HepG2 (cell line): ENCODE data around the gene PARD3. TPM values are rescaled to one million over a fixed set of nuclear protein-coding genes. Genes with fewer than 3 reads are reported as not detected.

ENCODE experiments used
- ATAC-seq: fragments of 200-7000 bp; cut with Tn5 transposase; 3 replicates; pipeline ENCODE4 v1.9.1; 2020; ENCODE audit warnings: mild to moderate bottlenecking, moderate library complexity
- BruUV-seq: library from RNA; stranded (reverse); fragments of 400-500 nt; replicated peaks from 2 replicates; lab custom pipeline; 2021; lab: Mats Ljungman, UMichigan
- CTCF ChIA-PET: fragments of 300-600 bp; formaldehyde crosslinking; extraction: SDS; loops from one replicate; lab custom pipeline; 2021; ENCODE audit warnings: low total read pairs, inconsistent platforms, low intra/inter-chr PET ratio; lab: Yijun Ruan, JAX
- POLR2A ChIA-PET: fragments of 350-600 bp; sonication (Branson Sonifier 250); formaldehyde crosslinking; loops from one replicate; lab custom pipeline; 2020; ENCODE audit warnings: antibody characterized with exemption, inconsistent platforms; lab: Yijun Ruan, JAX
- DNase-seq: peaks from one replicate; pipeline ENCODE4 v3.0.0-alpha.2; 2015; ENCODE audit warnings: low spot score
- FAIRE-seq: peaks from 3 replicates; lab custom pipeline; 2011; peaks lifted over from hg19 to GRCh38; lab: Jason Lieb, UNC
- H2AFZ ChIP-seq: one replicate; pipeline ENCODE4 v1.6.1; 2011; ENCODE audit warnings: low read length, inconsistent platforms
- H3K27ac ChIP-seq: fragments of 300-600 bp; 3 replicates; pipeline ENCODE4 v1.8.0; 2011; ENCODE audit warnings: mixed run types, mild to moderate bottlenecking, mixed read lengths, low read length, inconsistent platforms; ENCODE audit not compliant: insufficient read depth; ENCODE audit errors: extremely low read length
- H3K27me3 ChIP-seq, 2 experiments: fragments of 200-600 bp in 1 of 2; 2 replicates in 1 of 2; 3 replicates in 1 of 2; pipeline versions ENCODE4 v1.6.0 to v1.8.0; 2011; ENCODE audit warnings: low read length in 2 of 2, mild to moderate bottlenecking in 2 of 2, moderate library complexity in 2 of 2, inconsistent platforms in 1 of 2; ENCODE audit not compliant: insufficient read depth in 2 of 2, control insufficient read depth in 1 of 2
- H3K36me3 ChIP-seq, 2 experiments: fragments of 200-600 bp in 1 of 2; replicated peaks in 1 of 2; 2 replicates in 1 of 2; 3 replicates in 1 of 2; pipeline versions ENCODE4 v1.5.1 to v1.8.0; 2011; ENCODE audit warnings: low read length in 2 of 2, inconsistent platforms in 1 of 2; ENCODE audit not compliant: insufficient read depth in 2 of 2, control insufficient read depth in 1 of 2
- H3K4me1 ChIP-seq: 2 replicates; pipeline ENCODE4 v1.5.1; 2012; ENCODE audit warnings: low read length, inconsistent platforms; ENCODE audit not compliant: insufficient read depth
- H3K4me2 ChIP-seq: 2 replicates; pipeline ENCODE4 v1.6.0; 2011; ENCODE audit warnings: low read depth, low read length, inconsistent platforms
- H3K4me3 ChIP-seq, 3 experiments: fragments of 200-600 bp in 1 of 3; sonication (generic), shearing (Covaris generic) in 1 of 3; replicated peaks in 1 of 3; 2 replicates each; pipeline ENCODE4 v1.5.1; 2011 to 2016; ENCODE audit warnings: low read length in 3 of 3, inconsistent platforms in 2 of 3, low read depth in 2 of 3, mild to moderate bottlenecking in 2 of 3, control low read depth in 1 of 3, mixed read lengths in 1 of 3; ENCODE audit not compliant: insufficient read depth in 1 of 3
- H3K79me2 ChIP-seq: one replicate; pipeline ENCODE4 v1.6.1; 2011; ENCODE audit warnings: low read length, inconsistent platforms; ENCODE audit not compliant: insufficient read depth
- H3K9ac ChIP-seq: 2 replicates; pipeline ENCODE4 v1.6.0; 2011; ENCODE audit warnings: mild to moderate bottlenecking, low read depth, low read length, inconsistent platforms; ENCODE audit not compliant: insufficient read depth
- H3K9me3 ChIP-seq: 2 replicates; pipeline ENCODE4 v1.5.1; 2012; ENCODE audit warnings: mild to moderate bottlenecking, low read length
- H4K20me1 ChIP-seq: 2 replicates; pipeline ENCODE4 v1.6.0; 2011; ENCODE audit warnings: inconsistent platforms, mild to moderate bottlenecking, low read length, moderate library complexity; ENCODE audit not compliant: insufficient read depth
- ARNT2 ChIP-seq: sonication (generic); formaldehyde crosslinking; IDR thresholded peaks from 2 replicates; pipeline ENCODE4 v1.8.0; 2022; ENCODE audit warnings: mild to moderate bottlenecking, low read depth, missing genetic modification reagents, moderate library complexity
- BHLHE40 ChIP-seq: IDR thresholded peaks from 2 replicates; pipeline ENCODE4 v1.6.1; 2011; ENCODE audit warnings: low read length, improper control_type of control experiment
- CREM ChIP-seq, 2 experiments: sonication (generic) in 1 of 2; formaldehyde crosslinking in 1 of 2; IDR thresholded peaks; 2 replicates each; pipeline versions ENCODE4 v1.4.0 to v1.6.1; 2016 to 2020; ENCODE audit warnings: antibody characterized with exemption in 1 of 2, mild to moderate bottlenecking in 1 of 2, missing genetic modification reagents in 1 of 2
- DZIP1 ChIP-seq: sonication (generic); formaldehyde crosslinking; IDR thresholded peaks from 2 replicates; pipeline ENCODE4 v1.5.0; 2020; ENCODE audit warnings: mild to moderate bottlenecking, missing genetic modification reagents
- FIP1L1 ChIP-seq: fragments of 200-400 bp; formaldehyde crosslinking; IDR thresholded peaks from 2 replicates; pipeline ENCODE4 v1.6.1; 2018; ENCODE audit warnings: low read depth, mild to moderate bottlenecking, low read length, moderate library complexity, borderline replicate concordance; ENCODE audit not compliant: insufficient read depth
- GTF2F1 ChIP-seq: fragments of 150-350 bp; IDR thresholded peaks from 2 replicates; pipeline ENCODE4 v1.6.1; 2014; ENCODE audit warnings: low read length
- POLR2G ChIP-seq: fragments of 200-400 bp; formaldehyde crosslinking; IDR thresholded peaks from 2 replicates; pipeline ENCODE4 v1.6.1; 2018; ENCODE audit warnings: mild to moderate bottlenecking, low read depth, low read length, moderate library complexity
- PPARG ChIP-seq: conservative IDR thresholded peaks from 2 replicates; pipeline ENCODE4 v1.6.1; 2016; ENCODE audit warnings: missing biosample characterization, missing genetic modification reagents
- RFX1 ChIP-seq: fragments of 450-650 bp; IDR thresholded peaks from 2 replicates; pipeline ENCODE4 v1.6.1; 2017
- SAP130 ChIP-seq: IDR thresholded peaks from 2 replicates; pipeline ENCODE4 v1.6.1; 2016; ENCODE audit warnings: low read depth
- ZIK1 ChIP-seq: sonication (generic); formaldehyde crosslinking; IDR thresholded peaks from 2 replicates; pipeline ENCODE4 v1.5.0; 2020; ENCODE audit warnings: mild to moderate bottlenecking, low read depth, missing genetic modification reagents, borderline replicate concordance
- ZNF224 ChIP-seq: sonication (generic); formaldehyde crosslinking; IDR thresholded peaks from 2 replicates; pipeline ENCODE4 v1.5.0; 2020; ENCODE audit warnings: mild to moderate bottlenecking, missing genetic modification reagents
- ZNF264 ChIP-seq: sonication (generic); formaldehyde crosslinking; IDR thresholded peaks from 2 replicates; pipeline ENCODE4 v1.4.0; 2020; ENCODE audit warnings: missing genetic modification reagents
- ZSCAN9 ChIP-seq: IDR thresholded peaks from 2 replicates; pipeline ENCODE4 v1.6.1; 2016; ENCODE audit warnings: borderline replicate concordance
- WGBS: methylation state at CpG from one replicate; pipeline ENCODE4 v1.1.6; 2017; ENCODE audit warnings: low lambda C conversion rate; 5-methylcytosine and 5-hydroxymethylcytosine counted together
- in situ Hi-C: cut with HindIII; loops from 2 replicates; pipeline ENCODE4 v1.10.0; 2017; ENCODE audit warnings: low pct_unique_long_range_greater_than_20kb; ENCODE audit not compliant: extremely low pct_ligation_motif_present
- intact Hi-C: fragments of 100-400 bp; cut with micrococcal nuclease; formaldehyde crosslinking; loops from one replicate; pipeline ENCODE4 v1.10.0; 2022; ENCODE audit not compliant: unreplicated experiment
- polyA plus RNA-seq, 8 experiments: library from polyadenylated mRNA; depleted of rRNA in 3 of 8; stranded (reverse) in 7 of 8; unstranded in 1 of 8; fragments of >200 nt; fragmentation: Illumina TruSeq in 4 of 8; extraction: Trizol in 4 of 8; gene quantifications; 2 replicates each; pipeline versions ENCODE4 v1.2.1 to v1.2.3, GENCODE V29; 2011 to 2016; ENCODE audit warnings: low read depth in 4 of 8, missing spikeins in 1 of 8, mixed read lengths in 1 of 8; ENCODE audit not compliant: insufficient read depth in 1 of 8
- total RNA-seq, 5 experiments: library from RNA; depleted of rRNA; stranded (reverse); fragments of >200 nt; fragmentation: Illumina TruSeq; extraction: Trizol; gene quantifications; 2 replicates each; pipeline ENCODE4 v1.2.3, GENCODE V29; 2016; ENCODE audit warnings: low read depth in 1 of 5
- TF ChIP-seq, protein P1 (sequence below): sonication (generic); formaldehyde crosslinking; IDR thresholded peaks from 2 replicates; pipeline ENCODE4 v1.4.0; 2020; ENCODE audit warnings: missing genetic modification reagents
- TF ChIP-seq, protein P2 (sequence below): sonication (generic); formaldehyde crosslinking; IDR thresholded peaks from 2 replicates; pipeline ENCODE4 v1.5.1; 2020; ENCODE audit warnings: missing genetic modification reagents, mild to moderate bottlenecking, borderline replicate concordance

The PARD3 gene
- total and polyA plus RNA-seq, 2 of the 13 experiments (the other 11 are each of a cell fraction or from before 2014, with no cell fraction given) = 40.9 to 60.0 TPM

DNA sequence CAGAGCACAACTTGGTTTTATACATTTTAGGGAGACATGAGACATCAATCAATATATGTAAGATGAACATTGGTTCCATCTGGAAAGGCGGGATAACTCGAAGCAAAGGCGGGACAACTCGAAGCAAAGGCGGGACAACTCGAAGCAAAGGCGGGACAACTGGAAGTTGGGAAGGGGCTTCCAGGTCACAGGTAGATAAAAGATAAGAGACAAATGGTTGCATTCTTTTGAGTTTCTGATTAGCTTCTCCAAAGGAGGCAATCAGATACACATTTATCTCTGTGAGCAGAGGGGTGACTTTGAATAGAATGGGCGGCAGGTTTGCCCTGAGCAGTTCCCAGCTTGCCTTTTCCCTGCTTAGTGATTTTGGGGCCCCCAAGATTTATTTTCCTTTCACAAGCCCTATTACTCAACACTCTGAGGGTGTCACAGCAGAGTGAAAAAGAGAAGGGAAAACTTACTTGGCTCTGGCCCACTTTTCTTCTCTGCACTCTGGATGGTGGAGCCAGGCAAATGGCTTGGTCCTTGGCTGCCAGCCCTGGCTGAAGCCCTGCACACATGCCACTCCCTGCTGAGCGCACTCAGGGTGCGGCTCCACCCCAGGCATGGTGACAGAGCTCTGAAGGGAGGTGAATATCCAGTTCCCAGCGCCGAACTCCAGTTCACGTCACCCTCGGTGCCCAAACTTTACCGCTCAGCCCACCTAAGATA is 46.7 kb downstream of the PARD3 start (continued):
- TF ChIP-seq DZIP1 (CRISPR knock-in tag) (no peak), SAP130 (CRISPR knock-in tag) (no peak), ZIK1 (no peak), ZSCAN9 (no peak), FIP1L1 (no peak)
- TF ChIP-seq, protein P1, sequence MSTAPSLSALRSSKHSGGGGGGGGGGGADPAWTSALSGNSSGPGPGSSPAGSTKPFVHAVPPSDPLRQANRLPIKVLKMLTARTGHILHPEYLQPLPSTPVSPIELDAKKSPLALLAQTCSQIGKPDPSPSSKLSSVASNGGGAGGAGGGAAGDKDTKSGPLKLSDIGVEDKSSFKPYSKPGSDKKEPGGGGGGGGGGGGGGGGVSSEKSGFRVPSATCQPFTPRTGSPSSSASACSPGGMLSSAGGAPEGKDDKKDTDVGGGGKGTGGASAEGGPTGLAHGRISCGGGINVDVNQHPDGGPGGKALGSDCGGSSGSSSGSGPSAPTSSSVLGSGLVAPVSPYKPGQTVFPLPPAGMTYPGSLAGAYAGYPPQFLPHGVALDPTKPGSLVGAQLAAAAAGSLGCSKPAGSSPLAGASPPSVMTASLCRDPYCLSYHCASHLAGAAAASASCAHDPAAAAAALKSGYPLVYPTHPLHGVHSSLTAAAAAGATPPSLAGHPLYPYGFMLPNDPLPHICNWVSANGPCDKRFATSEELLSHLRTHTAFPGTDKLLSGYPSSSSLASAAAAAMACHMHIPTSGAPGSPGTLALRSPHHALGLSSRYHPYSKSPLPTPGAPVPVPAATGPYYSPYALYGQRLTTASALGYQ (CRISPR knock-in tag) = no peak

GRCh38 chr10:34766811-34767494 is 48.1 kb downstream of the PARD3 start:
- WGBS = 96% methylated on average over 12 of the region's 12 CpGs
- Histone ChIP-seq H2AFZ (no peak overlapping the region), H3K9me3 (no peaks in the 10 kb centered on the region), H4K20me1 (peaks cover 30% of the 10 kb centered on the region), H3K4me1 (peaks cover 56% of the 10 kb centered on the region), H3K4me3 (no peak overlapping the region), H3K27me3 (no peaks in the 10 kb centered on the region), H3K36me3 (no peaks in the 10 kb centered on the region), H3K9ac (no peak overlapping the region), H3K79me2 (peaks cover 86% of the 10 kb centered on the region), H3K27ac (no peak overlapping the region), H3K4me2 (no peak overlapping the region)
- no peak for FAIRE-seq
- intact Hi-C loops = no loop called here
- ATAC-seq = no peak
- POLR2A ChIA-PET = no interaction called here
- DNase-seq = no peak
- CTCF ChIA-PET = no interaction called here
- no TSS peak for BruUV-seq
- in situ Hi-C loops = no loop called here
- TF ChIP-seq CREM (IDR thresholded peaks at IDR 0.05) = no peak
- TF ChIP-seq CREM (CRISPR knock-in tag; IDR thresholded peaks at IDR 0.05) = no peak
- TF ChIP-seq ARNT2 (CRISPR knock-in tag) = no peak
- TF ChIP-seq RFX1 = no peak
- TF ChIP-seq GTF2F1 = no peak
- TF ChIP-seq BHLHE40 = no peak
- TF ChIP-seq ZNF224 (CRISPR knock-in tag) = no peak
- TF ChIP-seq, protein P2, sequence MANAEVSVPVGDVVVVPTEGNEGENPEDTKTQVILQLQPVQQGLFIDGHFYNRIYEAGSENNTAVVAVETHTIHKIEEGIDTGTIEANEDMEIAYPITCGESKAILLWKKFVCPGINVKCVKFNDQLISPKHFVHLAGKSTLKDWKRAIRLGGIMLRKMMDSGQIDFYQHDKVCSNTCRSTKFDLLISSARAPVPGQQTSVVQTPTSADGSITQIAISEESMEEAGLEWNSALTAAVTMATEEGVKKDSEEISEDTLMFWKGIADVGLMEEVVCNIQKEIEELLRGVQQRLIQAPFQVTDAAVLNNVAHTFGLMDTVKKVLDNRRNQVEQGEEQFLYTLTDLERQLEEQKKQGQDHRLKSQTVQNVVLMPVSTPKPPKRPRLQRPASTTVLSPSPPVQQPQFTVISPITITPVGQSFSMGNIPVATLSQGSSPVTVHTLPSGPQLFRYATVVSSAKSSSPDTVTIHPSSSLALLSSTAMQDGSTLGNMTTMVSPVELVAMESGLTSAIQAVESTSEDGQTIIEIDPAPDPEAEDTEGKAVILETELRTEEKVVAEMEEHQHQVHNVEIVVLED (CRISPR knock-in tag) = no peak
- no peak for TF ChIP-seq ZNF264 (CRISPR knock-in tag)
- no peak for TF ChIP-seq POLR2G
- no peak for TF ChIP-seq PPARG
- no peak for TF ChIP-seq ZIK1
